NK-92 (cell line): ENCODE measurements around the gene SKIC2.
"Not testable (repeated sequence)": the region's sequence is repeated elsewhere in the genome, so short reads cannot be mapped to it uniquely, and the experiment has no call there.

Experiments
- DNase-seq: peaks from one replicate; lab custom pipeline; 2025; ENCODE audit not compliant: unreplicated experiment; lab: John Stamatoyannopoulos, UW

Gene SKIC2

GRCh38 chr6:32003301-32003700 lies 44.3 kb downstream of the SKIC2 start:
- not testable (repeated sequence) for DNase-seq

GRCh38 chr6:32004393-32004792 lies 45.4 kb downstream of the SKIC2 start:
- not testable (repeated sequence) for DNase-seq

GRCh38 chr6:32004864-32005537 lies 46.0 kb downstream of the SKIC2 start:
- not testable (repeated sequence) for DNase-seq

- not testable (repeated sequence) for DNase-seq
These were observed 46.5 kb downstream of the SKIC2 start for GRCh38 chr6:32005538-32005880.

GRCh38 chr6:32005991-32006529 lies 47.1 kb downstream of the SKIC2 start:
- DNase-seq, result not testable (repeated sequence)

GRCh38 chr6:32007086-32007485 lies 48.1 kb downstream of the SKIC2 start:
- DNase-seq, result not testable (repeated sequence)

- DNase-seq, result not testable (repeated sequence)
These were observed 49.1 kb downstream of the SKIC2 start for GRCh38 chr6:32008037-32008436.

- DNase-seq, result not testable (repeated sequence)
These were observed 49.6 kb downstream of the SKIC2 start for GRCh38 chr6:32008616-32009015.

- not testable (repeated sequence) for DNase-seq
These were observed 50.6 kb downstream of the SKIC2 start for GRCh38 chr6:32009537-32009936.

GRCh38 chr6:32010856-32011530 lies 52.0 kb downstream of the SKIC2 start:
- not testable (repeated sequence) for DNase-seq

GRCh38 chr6:32012941-32013617 lies 54.1 kb downstream of the SKIC2 start:
- not testable (repeated sequence) for DNase-seq

- DNase-seq, result not testable (repeated sequence)
These were observed 54.8 kb downstream of the SKIC2 start for GRCh38 chr6:32013738-32014137.

GRCh38 chr6:32014547-32014946 lies 55.6 kb downstream of the SKIC2 start, which contains the start of gene C4B:
Gene C4B, plus strand, starts transcription at chr6:32014795. Its CDS starts 51 bp downstream, at chr6:32014846.
- not testable (repeated sequence) for DNase-seq
